Stromal cell of bone marrow (primary cell): ENCODE measurements around the gene CCDC152.

Source experiments
- DNase-seq: peaks from one replicate; pipeline ENCODE4 v3.0.0-alpha.2; 2012; ENCODE audit warnings: low read depth

CCDC152 gene

GRCh38 chr5:42781584-42781983, 25.0 kb downstream of the CCDC152 start:
- DNase-seq = no peak

- DNase-seq = no peak
These were observed 27.5 kb downstream of the CCDC152 start for GRCh38 chr5:42784132-42784531.

GRCh38 chr5:42785756-42786155, 29.1 kb downstream of the CCDC152 start:
- no peak for DNase-seq

GRCh38 chr5:42787073-42787472, 30.5 kb downstream of the CCDC152 start:
- DNase-seq = no peak

GRCh38 chr5:42787845-42788244, 31.2 kb downstream of the CCDC152 start:
- DNase-seq = no peak

- no peak for DNase-seq
These were observed 34.5 kb downstream of the CCDC152 start for GRCh38 chr5:42791151-42791550.

- no peak for DNase-seq
These were observed 41.9 kb downstream of the CCDC152 start for GRCh38 chr5:42798284-42799240.

- no peak for DNase-seq
These were observed 42.6 kb downstream of the CCDC152 start for GRCh38 chr5:42799241-42799608.

GRCh38 chr5:42799668-42800114, 43.1 kb downstream of the CCDC152 start:
- DNase-seq = no peak

GRCh38 chr5:42800748-42801330, 44.2 kb downstream of the CCDC152 start:
- DNase-seq = no peak

GRCh38 chr5:42801516-42802166, 45.0 kb downstream of the CCDC152 start:
- no peak for DNase-seq

GRCh38 chr5:42804717-42805339, 48.2 kb downstream of the CCDC152 start:
- DNase-seq = no peak

GRCh38 chr5:42806004-42806700, 49.5 kb downstream of the CCDC152 start:
- DNase-seq = no peak

GRCh38 chr5:42806701-42807262, 50.2 kb downstream of the CCDC152 start:
- DNase-seq = no peak

- DNase-seq = no peak
These were observed 51.3 kb downstream of the CCDC152 start for GRCh38 chr5:42807722-42808447.

- DNase-seq = no peak
These were observed 52.4 kb downstream of the CCDC152 start for GRCh38 chr5:42808888-42809611.

- DNase-seq = no peak
These were observed 54.4 kb downstream of the CCDC152 start for GRCh38 chr5:42810834-42811590.

- DNase-seq = peak; percentile 82
These were observed 55.2 kb downstream of the CCDC152 start, which contains the start of gene SELENOP for GRCh38 chr5:42811591-42812446. Gene SELENOP, minus strand, starts transcription at chr5:42811892. Its CDS starts 3,539 bp downstream, at chr5:42808353.
